ENCODE results near the gene CD177. TPM values are rescaled to one million over a fixed set of nuclear protein-coding genes. Genes with fewer than 3 reads are reported as not detected.

CD177 gene, protein sequence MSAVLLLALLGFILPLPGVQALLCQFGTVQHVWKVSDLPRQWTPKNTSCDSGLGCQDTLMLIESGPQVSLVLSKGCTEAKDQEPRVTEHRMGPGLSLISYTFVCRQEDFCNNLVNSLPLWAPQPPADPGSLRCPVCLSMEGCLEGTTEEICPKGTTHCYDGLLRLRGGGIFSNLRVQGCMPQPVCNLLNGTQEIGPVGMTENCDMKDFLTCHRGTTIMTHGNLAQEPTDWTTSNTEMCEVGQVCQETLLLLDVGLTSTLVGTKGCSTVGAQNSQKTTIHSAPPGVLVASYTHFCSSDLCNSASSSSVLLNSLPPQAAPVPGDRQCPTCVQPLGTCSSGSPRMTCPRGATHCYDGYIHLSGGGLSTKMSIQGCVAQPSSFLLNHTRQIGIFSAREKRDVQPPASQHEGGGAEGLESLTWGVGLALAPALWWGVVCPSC
- 5.2 TPM for total RNA-seq

DNA sequence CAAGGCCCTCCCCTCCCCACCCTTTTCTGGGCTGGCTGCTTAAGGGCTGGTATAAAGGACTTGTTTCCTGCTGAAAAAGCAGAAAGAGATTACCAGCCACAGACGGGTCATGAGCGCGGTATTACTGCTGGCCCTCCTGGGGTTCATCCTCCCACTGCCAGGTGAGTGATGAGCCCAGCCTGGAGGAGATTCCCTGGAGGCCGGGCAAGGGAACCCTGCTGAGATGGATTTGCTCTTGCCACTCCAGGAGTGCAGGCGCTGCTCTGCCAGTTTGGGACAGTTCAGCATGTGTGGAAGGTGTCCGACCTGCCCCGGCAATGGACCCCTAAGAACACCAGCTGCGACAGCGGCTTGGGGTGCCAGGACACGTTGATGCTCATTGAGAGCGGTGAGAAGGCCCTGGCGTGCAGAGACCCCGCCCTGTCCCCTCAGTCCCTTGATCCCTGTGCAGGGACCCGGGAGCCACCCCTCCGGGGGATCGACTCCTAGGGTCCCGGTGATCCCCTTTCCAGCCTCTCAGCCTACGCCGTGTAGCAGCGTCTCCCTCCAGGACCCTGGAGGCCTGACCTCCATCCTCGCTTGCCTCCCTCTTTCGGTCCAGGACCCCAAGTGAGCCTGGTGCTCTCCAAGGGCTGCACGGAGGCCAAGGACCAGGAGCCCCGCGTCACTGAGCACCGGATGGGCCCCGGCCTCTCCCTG is at the start of gene CD177:
CD177 (plus strand) TSS at position 81 of the 699 bp plus-strand sequence; CDS start at position 110, 29 bp downstream.
- Histone ChIP-seq H3K4me3 (ENCODE audit: low read length in 3 of 3) (no peak within 1 kb of the TSS), H3K9ac (ENCODE audit: low read depth in 1 of 3, low read length in 3 of 3) (no peak within 1 kb of the TSS), H3K4me1 (ENCODE audit: control insufficient read depth in 3 of 3, insufficient read depth in 3 of 3, low read length in 3 of 3) (no peaks in the 10 kb centered on the region), H3K27ac (ENCODE audit: low read depth, low read length) (no peak within 1 kb of the TSS), H3K36me3 (ENCODE audit: control insufficient read depth in 3 of 3, insufficient read depth in 3 of 3, low read length in 3 of 3) (no peaks in the 10 kb centered on the region), H3K9me3 (ENCODE audit: control insufficient read depth in 3 of 3, low read length in 3 of 3) (no peaks in the 10 kb centered on the region), H3K27me3 (ENCODE audit: control insufficient read depth in 3 of 3, insufficient read depth in 3 of 3, low read length in 3 of 3) (peaks cover 3 to 14% (median 6%) of the 10 kb centered on the region in 3 donors)

DNA sequence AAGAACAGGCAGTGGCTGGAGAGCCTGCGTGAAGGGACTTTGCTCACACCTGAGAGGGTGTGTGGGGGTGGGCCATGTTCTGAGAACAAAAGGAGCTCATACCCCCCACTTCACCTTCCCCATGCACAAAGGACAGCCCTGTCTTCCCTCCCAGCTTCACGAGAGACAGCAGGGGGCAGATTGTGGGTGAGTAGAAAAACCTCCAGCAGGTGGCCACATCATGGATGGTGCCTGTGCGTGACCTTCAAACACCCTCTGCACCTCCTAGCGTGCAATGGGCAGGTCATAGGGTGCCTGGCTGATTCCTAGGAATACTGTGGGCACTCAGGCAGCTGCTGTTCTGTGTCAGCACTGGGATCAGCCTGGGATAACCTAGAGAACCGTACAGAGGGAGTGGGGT is 47.8 kb upstream of the CD177 start:
- H3K4me3 ChIP-seq (ENCODE audit: low read length in 3 of 3) = no peak overlapping the region
- H3K4me1 ChIP-seq (ENCODE audit: control insufficient read depth in 3 of 3, insufficient read depth in 3 of 3, low read length in 3 of 3) = no peaks in the 10 kb centered on the region
- no peaks in the 10 kb centered on the region for H3K27me3 ChIP-seq (ENCODE audit: control insufficient read depth in 3 of 3, insufficient read depth in 3 of 3, low read length in 3 of 3)
- H3K9ac ChIP-seq (ENCODE audit: low read depth in 1 of 3, low read length in 3 of 3) = no peak overlapping the region
- H3K9me3 ChIP-seq (ENCODE audit: control insufficient read depth in 3 of 3, low read length in 3 of 3) = no peaks in the 10 kb centered on the region
- H3K27ac ChIP-seq (ENCODE audit: low read depth, low read length) = no peak overlapping the region
- no peaks in the 10 kb centered on the region for H3K36me3 ChIP-seq (ENCODE audit: control insufficient read depth in 3 of 3, insufficient read depth in 3 of 3, low read length in 3 of 3)

- Histone ChIP-seq H3K4me1 (ENCODE audit: control insufficient read depth in 3 of 3, insufficient read depth in 3 of 3, low read length in 3 of 3) (no peaks in the 10 kb centered on the region), H3K36me3 (ENCODE audit: control insufficient read depth in 3 of 3, insufficient read depth in 3 of 3, low read length in 3 of 3) (no peaks in the 10 kb centered on the region), H3K9me3 (ENCODE audit: control insufficient read depth in 3 of 3, low read length in 3 of 3) (no peaks in the 10 kb centered on the region), H3K27ac (ENCODE audit: low read depth, low read length) (no peak overlapping the region), H3K4me3 (ENCODE audit: low read length in 3 of 3) (no peak overlapping the region), H3K27me3 (ENCODE audit: control insufficient read depth in 3 of 3, insufficient read depth in 3 of 3, low read length in 3 of 3) (no peaks in the 10 kb centered on the region), H3K9ac (ENCODE audit: low read depth in 1 of 3, low read length in 3 of 3) (no peak overlapping the region)
Measured at GRCh38 chr19:43306097-43306496, 47.4 kb upstream of the CD177 start.

DNA sequence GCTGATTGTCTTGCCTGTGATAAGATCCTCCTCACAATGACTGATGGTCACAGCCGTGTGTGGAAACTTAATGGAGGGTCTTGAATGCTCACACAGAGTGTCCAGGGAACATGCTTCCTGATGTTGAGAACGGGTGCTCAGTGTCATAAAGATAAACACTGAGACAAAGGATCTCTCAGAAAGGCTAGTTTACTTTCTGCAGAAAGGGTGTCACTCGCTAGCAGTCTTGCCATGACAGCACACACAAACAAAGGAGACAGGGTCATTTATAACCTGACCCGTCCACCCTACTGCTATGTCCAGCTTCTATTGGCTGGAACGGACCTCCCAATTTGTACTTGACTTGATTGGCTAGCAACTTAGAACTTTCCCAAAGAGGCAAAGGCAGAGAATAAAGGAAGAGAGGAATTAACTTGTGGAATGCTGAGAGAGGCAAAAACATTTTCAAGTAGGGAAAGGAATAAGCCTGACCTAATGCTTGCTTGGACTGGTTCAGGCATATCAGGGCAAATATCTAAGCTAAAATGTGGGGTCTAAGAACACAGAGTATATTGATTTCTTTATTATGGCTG is 45.2 kb upstream of the CD177 start:
- Histone ChIP-seq H3K9me3 (ENCODE audit: control insufficient read depth in 3 of 3, low read length in 3 of 3) (no peaks in the 10 kb centered on the region), H3K9ac (ENCODE audit: low read depth in 1 of 3, low read length in 3 of 3) (no peak overlapping the region), H3K27ac (ENCODE audit: low read depth, low read length) (no peak overlapping the region), H3K27me3 (ENCODE audit: control insufficient read depth in 3 of 3, insufficient read depth in 3 of 3, low read length in 3 of 3) (no peaks in the 10 kb centered on the region), H3K4me1 (ENCODE audit: control insufficient read depth in 3 of 3, insufficient read depth in 3 of 3, low read length in 3 of 3) (no peaks in the 10 kb centered on the region), H3K36me3 (ENCODE audit: control insufficient read depth in 3 of 3, insufficient read depth in 3 of 3, low read length in 3 of 3) (no peaks in the 10 kb centered on the region), H3K4me3 (ENCODE audit: low read length in 3 of 3) (no peak overlapping the region)

DNA sequence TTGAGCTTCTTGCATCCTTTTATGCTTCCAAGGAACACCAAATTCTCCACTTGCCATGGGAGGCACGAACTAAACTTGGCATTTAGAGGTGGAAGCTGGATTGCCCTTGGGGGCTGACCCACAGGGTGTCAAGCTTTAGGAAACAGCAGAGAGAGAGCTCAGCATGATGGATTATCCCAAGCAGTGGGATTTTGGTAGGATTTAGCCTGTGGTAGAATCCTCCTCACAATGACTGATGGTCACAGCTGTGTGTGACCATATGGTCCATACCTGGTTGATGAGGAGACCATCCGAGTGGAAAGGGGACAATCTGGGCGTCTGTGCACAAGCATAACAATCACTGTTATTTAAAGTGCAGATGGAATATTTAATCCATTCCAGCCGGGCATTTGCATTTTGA is 44.0 kb upstream of the CD177 start:
- Histone ChIP-seq H3K4me1 (ENCODE audit: control insufficient read depth in 3 of 3, insufficient read depth in 3 of 3, low read length in 3 of 3) (no peaks in the 10 kb centered on the region), H3K27me3 (ENCODE audit: control insufficient read depth in 3 of 3, insufficient read depth in 3 of 3, low read length in 3 of 3) (no peaks in the 10 kb centered on the region), H3K9me3 (ENCODE audit: control insufficient read depth in 3 of 3, low read length in 3 of 3) (no peaks in the 10 kb centered on the region), H3K36me3 (ENCODE audit: control insufficient read depth in 3 of 3, insufficient read depth in 3 of 3, low read length in 3 of 3) (no peaks in the 10 kb centered on the region), H3K27ac (ENCODE audit: low read depth, low read length) (no peak overlapping the region), H3K9ac (ENCODE audit: low read depth in 1 of 3, low read length in 3 of 3) (no peak overlapping the region), H3K4me3 (ENCODE audit: low read length in 3 of 3) (no peak overlapping the region)

- no peaks in the 10 kb centered on the region for H3K4me1 ChIP-seq (ENCODE audit: control insufficient read depth in 3 of 3, insufficient read depth in 3 of 3, low read length in 3 of 3)
- no peak overlapping the region for H3K4me3 ChIP-seq (ENCODE audit: low read length in 3 of 3)
- H3K9ac ChIP-seq (ENCODE audit: low read depth in 1 of 3, low read length in 3 of 3) = no peak overlapping the region
- H3K27ac ChIP-seq (ENCODE audit: low read depth, low read length) = no peak overlapping the region
- no peaks in the 10 kb centered on the region for H3K27me3 ChIP-seq (ENCODE audit: control insufficient read depth in 3 of 3, insufficient read depth in 3 of 3, low read length in 3 of 3)
- H3K9me3 ChIP-seq (ENCODE audit: control insufficient read depth in 3 of 3, low read length in 3 of 3) = no peaks in the 10 kb centered on the region
- no peaks in the 10 kb centered on the region for H3K36me3 ChIP-seq (ENCODE audit: control insufficient read depth in 3 of 3, insufficient read depth in 3 of 3, low read length in 3 of 3)
Measured at GRCh38 chr19:43310221-43310620, 43.3 kb upstream of the CD177 start.

DNA sequence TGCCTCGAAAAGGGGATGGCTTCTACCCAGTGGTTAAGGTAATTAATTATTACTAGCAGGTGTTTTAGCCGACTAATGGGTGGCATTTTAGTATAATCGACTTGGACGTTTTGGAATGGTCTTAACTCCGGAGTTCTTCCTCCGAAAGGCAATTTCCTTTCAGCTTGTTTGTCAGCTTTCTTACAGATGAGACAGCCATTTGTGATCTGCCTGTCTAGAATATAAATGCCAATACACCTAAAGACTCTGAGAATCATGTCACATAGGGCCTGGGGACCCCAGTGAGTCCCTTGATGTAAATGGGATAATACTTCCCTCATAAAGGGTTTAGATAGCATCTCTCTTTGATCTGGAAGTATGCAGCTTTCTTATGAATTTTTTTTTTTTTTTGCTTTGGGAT is 42.2 kb upstream of the CD177 start:
- H3K9ac ChIP-seq (ENCODE audit: low read depth in 1 of 3, low read length in 3 of 3) = no peak overlapping the region
- H3K4me1 ChIP-seq (ENCODE audit: control insufficient read depth in 3 of 3, insufficient read depth in 3 of 3, low read length in 3 of 3) = no peaks in the 10 kb centered on the region
- H3K9me3 ChIP-seq (ENCODE audit: control insufficient read depth in 3 of 3, low read length in 3 of 3) = no peaks in the 10 kb centered on the region
- no peak overlapping the region for H3K27ac ChIP-seq (ENCODE audit: low read depth, low read length)
- no peak overlapping the region for H3K4me3 ChIP-seq (ENCODE audit: low read length in 3 of 3)
- no peaks in the 10 kb centered on the region for H3K27me3 ChIP-seq (ENCODE audit: control insufficient read depth in 3 of 3, insufficient read depth in 3 of 3, low read length in 3 of 3)
- no peaks in the 10 kb centered on the region for H3K36me3 ChIP-seq (ENCODE audit: control insufficient read depth in 3 of 3, insufficient read depth in 3 of 3, low read length in 3 of 3)

DNA sequence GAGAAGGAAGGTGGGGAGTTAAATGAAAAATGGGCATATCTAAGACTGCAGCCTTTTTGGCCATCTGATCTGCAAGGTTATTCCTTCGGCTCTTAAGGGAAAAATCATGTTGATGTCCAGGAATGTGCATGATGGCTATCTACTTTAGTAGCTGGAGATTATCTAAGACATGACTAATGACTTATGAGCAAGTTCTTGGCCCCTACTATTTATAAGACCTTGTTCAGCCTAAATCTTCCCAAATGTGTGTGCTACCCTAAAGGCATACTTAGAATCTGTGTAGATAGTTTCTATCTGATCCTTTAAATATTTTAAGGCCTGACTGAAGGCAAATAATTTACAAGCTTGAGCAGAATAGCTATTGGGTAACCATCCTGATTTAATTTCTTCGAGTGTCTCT is 41.8 kb upstream of the CD177 start:
- H3K27me3 ChIP-seq (ENCODE audit: control insufficient read depth in 3 of 3, insufficient read depth in 3 of 3, low read length in 3 of 3) = peaks cover 0 to 2% (median 0%) of the 10 kb centered on the region in 3 donors
- no peaks in the 10 kb centered on the region for H3K4me1 ChIP-seq (ENCODE audit: control insufficient read depth in 3 of 3, insufficient read depth in 3 of 3, low read length in 3 of 3)
- H3K36me3 ChIP-seq (ENCODE audit: control insufficient read depth in 3 of 3, insufficient read depth in 3 of 3, low read length in 3 of 3) = no peaks in the 10 kb centered on the region
- H3K4me3 ChIP-seq (ENCODE audit: low read length in 3 of 3) = no peak overlapping the region
- H3K27ac ChIP-seq (ENCODE audit: low read depth, low read length) = no peak overlapping the region
- H3K9ac ChIP-seq (ENCODE audit: low read depth in 1 of 3, low read length in 3 of 3) = no peak overlapping the region
- H3K9me3 ChIP-seq (ENCODE audit: control insufficient read depth in 3 of 3, low read length in 3 of 3) = no peaks in the 10 kb centered on the region

GRCh38 chr19:43313711-43314495 is 39.6 kb upstream of the CD177 start:
- H3K4me1 ChIP-seq (ENCODE audit: control insufficient read depth in 3 of 3, insufficient read depth in 3 of 3, low read length in 3 of 3) = no peaks in the 10 kb centered on the region
- H3K4me3 ChIP-seq (ENCODE audit: low read length in 3 of 3) = no peak overlapping the region
- H3K9ac ChIP-seq (ENCODE audit: low read depth in 1 of 3, low read length in 3 of 3) = no peak overlapping the region
- peaks cover 0 to 3% (median 0%) of the 10 kb centered on the region in 3 donors for H3K27me3 ChIP-seq (ENCODE audit: control insufficient read depth in 3 of 3, insufficient read depth in 3 of 3, low read length in 3 of 3)
- H3K36me3 ChIP-seq (ENCODE audit: control insufficient read depth in 3 of 3, insufficient read depth in 3 of 3, low read length in 3 of 3) = no peaks in the 10 kb centered on the region
- H3K27ac ChIP-seq (ENCODE audit: low read depth, low read length) = no peak overlapping the region
- no peaks in the 10 kb centered on the region for H3K9me3 ChIP-seq (ENCODE audit: control insufficient read depth in 3 of 3, low read length in 3 of 3)

All from skeletal muscle tissue (tissue), 4 donors.